Activated B cell treated with CpG ODN at 0.5 μM for 24 hours (primary cell): ENCODE data around the gene PSMC5. TPM values are rescaled to one million over a fixed set of nuclear protein-coding genes. Genes with fewer than 3 reads are reported as not detected.
A peak's percentile ranks its signal among the peaks of the same experiment; 100 is the strongest.
"Not testable (repeated sequence)": the region's sequence is repeated elsewhere in the genome, so short reads cannot be mapped to it uniquely, and the experiment has no call there.

Experiments used
- ATAC-seq: fragments of 200-7000 bp; cut with Tn5 transposase; one replicate; pipeline ENCODE4 v1.10.0; 2021; ENCODE audit warnings: low read depth, mild to moderate bottlenecking, moderate library complexity
- CTCF ChIA-PET: fragments of 350-600 bp; sonication (Branson Sonifier 250); formaldehyde crosslinking; loops from one replicate; lab custom pipeline; 2021; ENCODE audit warnings: antibody characterized with exemption; lab: Charles Lee
- POLR2A ChIA-PET: fragments of 350-600 bp; sonication (Branson Sonifier 250); formaldehyde crosslinking; loops from one replicate; lab custom pipeline; 2021; ENCODE audit warnings: antibody characterized with exemption; lab: Charles Lee
- DNase-seq: peaks from one replicate; pipeline ENCODE4 v3.0.0; 2022
- H3K27ac Mint-ChIP-seq: one replicate; pipeline ENCODE4 v1.8.0; 2020; ENCODE audit warnings: mixed read lengths
- H3K27me3 Mint-ChIP-seq: one replicate; pipeline ENCODE4 v1.8.0; 2021; ENCODE audit warnings: mixed read lengths
- H3K36me3 Mint-ChIP-seq: one replicate; pipeline ENCODE4 v1.8.0; 2021; ENCODE audit warnings: low read depth, mixed read lengths
- H3K4me1 Mint-ChIP-seq: one replicate; pipeline ENCODE4 v1.8.0; 2021; ENCODE audit warnings: mixed read lengths
- H3K4me3 Mint-ChIP-seq: one replicate; pipeline ENCODE4 v1.8.0; 2020; ENCODE audit warnings: mild to moderate bottlenecking, mixed read lengths
- H3K9me3 Mint-ChIP-seq: one replicate; pipeline ENCODE4 v1.8.0; 2020; ENCODE audit warnings: mixed read lengths
- intact Hi-C: fragments of 100-400 bp; cut with micrococcal nuclease; formaldehyde crosslinking; loops from one replicate; pipeline ENCODE4 v1.15.1; 2024
- total RNA-seq: library from RNA; stranded (reverse); gene quantifications from 2 replicates; pipeline ENCODE4 v1.2.3, GENCODE V29; 2022
- TF ChIP-seq, protein P1 (sequence below): fragments of 200-600 bp; IDR thresholded peaks from one replicate; pipeline ENCODE4 v1.8.0; 2022; ENCODE audit warnings: antibody characterized with exemption, mild to moderate bottlenecking

Gene PSMC5
- total RNA-seq, 1 donor from 2014 or later = 157 TPM

DNA sequence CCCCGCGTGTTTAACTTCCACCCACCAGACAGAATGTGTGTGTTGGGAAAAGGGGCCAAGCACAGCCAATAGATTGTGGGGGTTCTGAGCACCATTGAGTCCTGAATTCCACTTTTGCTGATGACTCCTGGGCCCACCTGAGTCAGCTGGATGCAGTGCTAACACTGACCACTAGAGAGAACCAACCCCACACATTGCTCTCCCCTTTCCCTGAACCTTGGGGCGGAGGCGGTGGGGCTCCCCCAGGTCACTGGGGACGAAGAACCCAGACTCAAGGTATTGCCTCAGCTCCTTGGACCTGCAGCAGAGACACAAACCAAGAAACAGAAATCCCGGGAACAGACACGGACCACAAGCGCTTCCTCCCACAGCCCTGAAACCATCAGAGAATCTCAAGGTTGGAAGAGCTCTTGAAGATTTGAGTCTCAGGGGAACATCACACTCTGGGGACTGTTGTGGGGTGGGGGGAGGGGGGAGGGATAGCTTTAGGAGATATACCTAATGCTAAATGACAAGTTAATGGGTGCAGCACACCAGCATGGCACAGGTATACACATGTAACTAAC, 46.9 kb downstream of the PSMC5 start:
- H3K4me1 Mint-ChIP-seq = peaks cover 11% of the 10 kb centered on the region
- H3K4me3 Mint-ChIP-seq, DNase-seq, POLR2A ChIA-PET, H3K9me3 Mint-ChIP-seq, H3K36me3 Mint-ChIP-seq, intact Hi-C loops, CTCF ChIA-PET, H3K27me3 Mint-ChIP-seq, H3K27ac Mint-ChIP-seq: not testable (repeated sequence)
- ATAC-seq = peak; percentile 59

- POLR2A ChIA-PET, DNase-seq, H3K27me3 Mint-ChIP-seq, H3K27ac Mint-ChIP-seq, CTCF ChIA-PET, H3K4me3 Mint-ChIP-seq, H3K36me3 Mint-ChIP-seq, ATAC-seq, intact Hi-C loops, H3K9me3 Mint-ChIP-seq: not testable (repeated sequence)
- peaks cover 11% of the 10 kb centered on the region for H3K4me1 Mint-ChIP-seq
Observed at GRCh38 chr17:63874693-63875092, 47.5 kb downstream of the PSMC5 start.

DNA sequence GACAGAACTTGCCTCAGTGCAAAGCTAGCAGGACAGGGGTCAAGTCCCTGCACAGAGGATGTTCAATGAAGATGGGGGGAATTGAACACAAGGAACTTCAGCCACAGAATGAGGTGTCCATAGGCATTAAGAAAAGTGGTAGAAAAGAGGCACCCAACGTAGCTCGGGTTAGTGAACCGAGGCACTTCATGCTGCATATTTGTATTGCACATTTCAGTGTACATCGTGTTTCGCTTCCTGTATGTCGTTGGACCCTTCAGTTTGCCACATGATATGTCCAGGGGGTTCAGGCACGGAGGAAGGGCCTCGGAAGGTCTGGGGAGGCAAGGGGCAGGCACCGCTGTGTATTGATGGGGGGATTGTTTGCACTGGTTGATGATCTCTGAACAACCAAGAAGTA, 51.2 kb downstream of the PSMC5 start:
- H3K9me3 Mint-ChIP-seq, H3K27ac Mint-ChIP-seq, H3K27me3 Mint-ChIP-seq, intact Hi-C loops, DNase-seq, H3K36me3 Mint-ChIP-seq, POLR2A ChIA-PET: not testable (repeated sequence)
- CTCF ChIA-PET = interaction anchor here (1.1 to 1.2 kb wide), 2 partner anchors 10 to 57 kb away, joined by 3 to 6 read pairs; no protein-coding TSS in a partner anchor
- H3K4me3 Mint-ChIP-seq = peak overlapping the region; percentile 52
- ATAC-seq = peak; percentile 38
- H3K4me1 Mint-ChIP-seq = peaks cover 11% of the 10 kb centered on the region

DNA sequence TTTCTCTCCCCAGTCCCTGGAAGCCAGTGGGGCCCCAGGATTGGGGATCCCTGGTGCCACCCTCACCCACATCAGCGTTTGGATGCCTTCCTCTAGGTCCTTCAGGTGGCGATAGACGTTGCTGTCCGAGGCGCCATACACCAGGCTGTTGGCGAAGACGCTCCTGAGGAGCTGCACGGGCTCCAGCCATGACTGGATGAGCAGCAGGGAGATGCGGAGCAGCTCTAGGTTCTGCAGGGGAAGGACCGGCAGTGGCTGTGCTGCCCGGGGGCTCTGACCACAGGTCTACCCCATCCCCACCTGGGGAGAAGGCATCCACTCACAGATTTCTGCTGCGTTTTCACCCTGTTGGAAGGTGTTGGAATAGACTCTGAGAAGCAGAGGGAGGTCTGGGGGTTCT, 53.5 kb downstream of the PSMC5 start:
- Mint-ChIP-seq H3K27me3 (no peaks in the 10 kb centered on the region), H3K4me3 (no peak overlapping the region), H3K36me3 (no peaks in the 10 kb centered on the region), H3K4me1 (peaks cover 11% of the 10 kb centered on the region), H3K27ac (no peak overlapping the region), H3K9me3 (no peaks in the 10 kb centered on the region)
- ChIA-PET CTCF (interaction anchor here (1.2 kb wide), 1 partner anchor 253 kb away, joined by 3 read pairs; no protein-coding TSS in a partner anchor), POLR2A (no interaction called here)
- no peak for ATAC-seq
- DNase-seq = no peak
- TF ChIP-seq, protein P1, sequence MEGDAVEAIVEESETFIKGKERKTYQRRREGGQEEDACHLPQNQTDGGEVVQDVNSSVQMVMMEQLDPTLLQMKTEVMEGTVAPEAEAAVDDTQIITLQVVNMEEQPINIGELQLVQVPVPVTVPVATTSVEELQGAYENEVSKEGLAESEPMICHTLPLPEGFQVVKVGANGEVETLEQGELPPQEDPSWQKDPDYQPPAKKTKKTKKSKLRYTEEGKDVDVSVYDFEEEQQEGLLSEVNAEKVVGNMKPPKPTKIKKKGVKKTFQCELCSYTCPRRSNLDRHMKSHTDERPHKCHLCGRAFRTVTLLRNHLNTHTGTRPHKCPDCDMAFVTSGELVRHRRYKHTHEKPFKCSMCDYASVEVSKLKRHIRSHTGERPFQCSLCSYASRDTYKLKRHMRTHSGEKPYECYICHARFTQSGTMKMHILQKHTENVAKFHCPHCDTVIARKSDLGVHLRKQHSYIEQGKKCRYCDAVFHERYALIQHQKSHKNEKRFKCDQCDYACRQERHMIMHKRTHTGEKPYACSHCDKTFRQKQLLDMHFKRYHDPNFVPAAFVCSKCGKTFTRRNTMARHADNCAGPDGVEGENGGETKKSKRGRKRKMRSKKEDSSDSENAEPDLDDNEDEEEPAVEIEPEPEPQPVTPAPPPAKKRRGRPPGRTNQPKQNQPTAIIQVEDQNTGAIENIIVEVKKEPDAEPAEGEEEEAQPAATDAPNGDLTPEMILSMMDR = no peak
- intact Hi-C loops = no loop called here

DNA sequence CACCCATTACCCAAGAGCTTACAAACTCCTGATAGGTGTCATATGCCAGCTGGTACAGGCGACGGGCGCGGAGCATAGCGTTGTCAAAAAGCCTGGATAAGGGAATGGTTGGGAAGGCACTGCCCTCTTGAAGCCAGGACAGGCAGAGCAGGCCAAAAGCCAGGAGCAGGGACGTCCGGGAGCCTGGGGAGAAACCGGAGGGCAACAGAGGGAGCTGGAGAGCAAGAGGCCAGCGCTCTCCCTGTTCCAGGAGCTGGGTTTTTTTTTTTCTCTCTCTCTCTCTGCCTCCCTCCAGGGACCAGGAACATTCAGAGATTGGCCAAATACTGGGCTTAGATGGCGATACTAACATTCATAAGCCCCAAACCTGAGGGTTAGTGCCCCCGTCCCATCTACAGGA, 54.1 kb downstream of the PSMC5 start:
- H3K36me3 Mint-ChIP-seq, H3K9me3 Mint-ChIP-seq, H3K4me3 Mint-ChIP-seq, POLR2A ChIA-PET, H3K27ac Mint-ChIP-seq, DNase-seq, H3K27me3 Mint-ChIP-seq, intact Hi-C loops, ATAC-seq: not testable (repeated sequence)
- H3K4me1 Mint-ChIP-seq = peaks cover 11% of the 10 kb centered on the region
- CTCF ChIA-PET = interaction anchor here (1.2 kb wide), 1 partner anchor 252 kb away, joined by 3 read pairs; no protein-coding TSS in a partner anchor

Other genes with a start within 250 kb of the PSMC5 start
- 19.1 and 23.5 TPM in 2 replicates for gene TACO1, start 226.5 kb upstream of the PSMC5 start, total RNA-seq
- 32.5 and 32.9 TPM in 2 replicates for gene MAP3K3, start 205.0 kb upstream of the PSMC5 start, total RNA-seq
- 404 and 421 TPM in 2 replicates for gene LIMD2, start 127.3 kb upstream of the PSMC5 start, total RNA-seq
- 72.5 and 80.2 TPM in 2 replicates for gene STRADA, start 85.6 kb upstream of the PSMC5 start, total RNA-seq
- 41.4 and 47.6 TPM in 2 replicates for gene CCDC47, start 53.8 kb upstream of the PSMC5 start, total RNA-seq
- 132 and 160 TPM in 2 replicates for gene DDX42, start 53.3 kb upstream of the PSMC5 start, total RNA-seq
- 82.0 and 85.1 TPM in 2 replicates for gene FTSJ3, start 232 bp downstream of the PSMC5 start, total RNA-seq
- 114 and 117 TPM in 2 replicates for gene SMARCD2, start 15.3 kb downstream of the PSMC5 start, total RNA-seq
- gene CSH2, start 46.2 kb downstream of the PSMC5 start, total RNA-seq = not detected in 2 replicates
- not detected in 2 replicates for gene GH2, start 54.5 kb downstream of the PSMC5 start, total RNA-seq
- gene CSH1, start 69.1 kb downstream of the PSMC5 start, total RNA-seq = not detected in 2 replicates
- gene CSHL1, start 83.8 kb downstream of the PSMC5 start, total RNA-seq = not detected in 2 replicates
- gene GH1, start 91.4 kb downstream of the PSMC5 start, total RNA-seq = 0.27 TPM in 1 of 2 replicates, not detected in the other
- gene CD79B, start 104.9 kb downstream of the PSMC5 start, total RNA-seq = 706 and 757 TPM in 2 replicates
- gene SCN4A, start 145.5 kb downstream of the PSMC5 start, total RNA-seq = 0.49 and 0.78 TPM in 2 replicates
- not detected in 2 replicates for gene PRR29, start 170.9 kb downstream of the PSMC5 start, total RNA-seq
- 44.5 and 44.7 TPM in 2 replicates for gene ICAM2, start 193.2 kb downstream of the PSMC5 start, total RNA-seq